ENCODE results near the gene COX20.

DNA sequence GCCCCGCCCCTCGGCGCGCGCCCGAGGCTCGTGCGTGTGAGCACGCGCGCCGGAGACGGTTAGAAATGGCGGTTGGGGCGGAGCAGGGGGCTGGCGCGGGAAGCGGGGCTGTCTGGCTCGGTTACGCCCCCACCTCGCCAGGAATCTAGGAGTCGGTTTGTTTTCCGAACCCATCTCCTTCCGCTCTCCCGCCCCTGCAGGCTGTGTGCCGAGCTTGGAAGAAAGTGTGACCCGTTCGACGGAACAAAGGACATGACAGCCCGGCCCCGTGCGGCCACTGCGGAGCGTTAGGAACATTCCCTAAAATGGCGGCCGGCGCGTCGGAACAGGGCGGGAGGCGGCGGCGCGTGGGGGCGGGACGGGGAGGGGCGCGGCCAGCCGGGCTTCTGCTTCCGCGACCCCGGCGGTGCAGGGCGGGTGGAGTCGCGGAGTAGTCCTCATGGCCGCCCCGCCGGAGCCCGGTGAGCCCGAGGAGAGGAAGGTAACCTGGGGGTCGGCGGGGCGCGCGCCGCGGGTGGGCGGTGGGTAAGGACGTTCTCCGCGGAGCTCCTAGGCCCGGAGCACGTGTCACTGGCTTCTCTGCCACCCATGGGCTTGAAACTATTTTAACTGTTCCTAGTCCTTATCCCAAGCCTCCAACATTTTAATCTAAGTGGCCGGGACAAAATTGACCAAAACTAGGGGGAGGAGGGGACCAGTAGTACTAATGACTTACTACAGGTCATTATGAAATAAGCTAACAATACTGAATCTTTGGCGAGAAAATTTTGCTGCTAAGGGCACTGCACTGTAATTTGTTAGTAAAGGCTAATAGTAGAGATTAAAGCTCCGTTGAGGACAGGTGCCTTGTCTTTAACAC is at the start of gene COX20:
- TF ChIP-seq TAF1 (IDR thresholded peaks at IDR 0.05; ENCODE audit: low read depth) (peak; percentile 73), TCF12 (IDR thresholded peaks at IDR 0.05; ENCODE audit: low read depth) (peak; percentile 31; the same call in 1 of the 2 replicates), NFIC (IDR thresholded peaks at IDR 0.05) (no peak; the same call in 1 of the 2 replicates), FOXM1 (IDR thresholded peaks at IDR 0.05; ENCODE audit: borderline replicate concordance, low read depth) (no peak), RAD21 (IDR thresholded peaks at IDR 0.05; ENCODE audit: low read depth) (no peak), YY1 (IDR thresholded peaks at IDR 0.05; ENCODE audit: low read depth) (peak; percentile 92), CEBPB (IDR thresholded peaks at IDR 0.05) (no peak)
- TF ChIP-seq, protein P1, sequence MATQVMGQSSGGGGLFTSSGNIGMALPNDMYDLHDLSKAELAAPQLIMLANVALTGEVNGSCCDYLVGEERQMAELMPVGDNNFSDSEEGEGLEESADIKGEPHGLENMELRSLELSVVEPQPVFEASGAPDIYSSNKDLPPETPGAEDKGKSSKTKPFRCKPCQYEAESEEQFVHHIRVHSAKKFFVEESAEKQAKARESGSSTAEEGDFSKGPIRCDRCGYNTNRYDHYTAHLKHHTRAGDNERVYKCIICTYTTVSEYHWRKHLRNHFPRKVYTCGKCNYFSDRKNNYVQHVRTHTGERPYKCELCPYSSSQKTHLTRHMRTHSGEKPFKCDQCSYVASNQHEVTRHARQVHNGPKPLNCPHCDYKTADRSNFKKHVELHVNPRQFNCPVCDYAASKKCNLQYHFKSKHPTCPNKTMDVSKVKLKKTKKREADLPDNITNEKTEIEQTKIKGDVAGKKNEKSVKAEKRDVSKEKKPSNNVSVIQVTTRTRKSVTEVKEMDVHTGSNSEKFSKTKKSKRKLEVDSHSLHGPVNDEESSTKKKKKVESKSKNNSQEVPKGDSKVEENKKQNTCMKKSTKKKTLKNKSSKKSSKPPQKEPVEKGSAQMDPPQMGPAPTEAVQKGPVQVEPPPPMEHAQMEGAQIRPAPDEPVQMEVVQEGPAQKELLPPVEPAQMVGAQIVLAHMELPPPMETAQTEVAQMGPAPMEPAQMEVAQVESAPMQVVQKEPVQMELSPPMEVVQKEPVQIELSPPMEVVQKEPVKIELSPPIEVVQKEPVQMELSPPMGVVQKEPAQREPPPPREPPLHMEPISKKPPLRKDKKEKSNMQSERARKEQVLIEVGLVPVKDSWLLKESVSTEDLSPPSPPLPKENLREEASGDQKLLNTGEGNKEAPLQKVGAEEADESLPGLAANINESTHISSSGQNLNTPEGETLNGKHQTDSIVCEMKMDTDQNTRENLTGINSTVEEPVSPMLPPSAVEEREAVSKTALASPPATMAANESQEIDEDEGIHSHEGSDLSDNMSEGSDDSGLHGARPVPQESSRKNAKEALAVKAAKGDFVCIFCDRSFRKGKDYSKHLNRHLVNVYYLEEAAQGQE (IDR thresholded peaks at IDR 0.05; ENCODE audit: low read depth) = no peak
- TF ChIP-seq, protein P2, sequence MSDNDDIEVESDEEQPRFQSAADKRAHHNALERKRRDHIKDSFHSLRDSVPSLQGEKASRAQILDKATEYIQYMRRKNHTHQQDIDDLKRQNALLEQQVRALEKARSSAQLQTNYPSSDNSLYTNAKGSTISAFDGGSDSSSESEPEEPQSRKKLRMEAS (IDR thresholded peaks at IDR 0.05) = peak; percentile 75; the same call in 1 of the 2 replicates
